Transverse colon (tissue), 4 donors: ENCODE results near the gene GTPBP2. TPM values are rescaled to one million over a fixed set of nuclear protein-coding genes. Genes with fewer than 3 reads are reported as not detected.
A peak's percentile ranks its signal among the peaks of the same experiment; 100 is the strongest.

ENCODE experiments used
- DNase-seq: peaks from one replicate; pipeline ENCODE4 v3.0.0-alpha.2; 2019
- H3K27ac ChIP-seq, 4 donors: fragments of 200-600 bp; sonication (generic); 2 replicates each; pipeline ENCODE4 v1.5.1; 2016 to 2018; ENCODE audit warnings: inconsistent platforms in 4 of 4
- H3K27me3 ChIP-seq: fragments of 200-600 bp; sonication (generic); 2 replicates; pipeline ENCODE4 v1.5.1; 2017; ENCODE audit warnings: inconsistent platforms
- H3K36me3 ChIP-seq, 4 donors: fragments of 200-600 bp; sonication (generic); 2 replicates each; pipeline ENCODE4 v1.5.1; 2017 to 2019; ENCODE audit warnings: inconsistent platforms in 4 of 4
- H3K4me1 ChIP-seq, 4 donors: fragments of 200-600 bp; sonication (generic); 2 replicates each; pipeline ENCODE4 v1.5.1; 2017 to 2020; ENCODE audit warnings: inconsistent platforms in 4 of 4
- H3K4me3 ChIP-seq, 4 donors: fragments of 200-600 bp; sonication (generic); 1 replicate in 1 of 4; 2 replicates in 3 of 4; pipeline versions ENCODE4 v1.5.1 to v1.6.1; 2017 to 2019; ENCODE audit warnings: inconsistent platforms in 4 of 4
- H3K9me3 ChIP-seq, 2 donors: fragments of 200-600 bp; sonication (generic); 2 replicates each; pipeline ENCODE4 v1.5.1; 2017 to 2019; ENCODE audit warnings: inconsistent platforms in 2 of 2
- EP300 ChIP-seq: sonication (generic); formaldehyde crosslinking; IDR thresholded peaks from one replicate; pipeline ENCODE4 v1.6.1; 2017; ENCODE audit warnings: antibody characterized with exemption, low read depth
- POLR2A ChIP-seq: fragments of 450-650 bp; IDR thresholded peaks from one replicate; pipeline ENCODE4 v1.6.1; 2016; ENCODE audit warnings: antibody characterized with exemption, mild to moderate bottlenecking, moderate library complexity
- POLR2AphosphoS5 ChIP-seq, 3 donors: sonication (generic); formaldehyde crosslinking; IDR thresholded peaks; one replicate each; pipeline ENCODE4 v1.6.1; 2016; ENCODE audit warnings: antibody characterized with exemption in 3 of 3
- WGBS, 2 donors: methylation state at CpG; one replicate each; pipeline ENCODE4 v1.1.5; 2018; ENCODE audit warnings: low coverage in 1 of 2; 5-methylcytosine and 5-hydroxymethylcytosine counted together
- in situ Hi-C, 4 donors: fragments of 200-750 bp; cut with MboI; loops; one replicate each; pipeline versions ENCODE4 v1.15.0 to v1.15.1; 2017; ENCODE audit warnings: low sequenced_read_pairs in 3 of 4, low pct_ligation_motif_present in 1 of 4, low pct_unique_long_range_greater_than_20kb in 1 of 4
- intact Hi-C: fragments of 100-400 bp; cut with DNase I; formaldehyde crosslinking; loops from one replicate; pipeline ENCODE4 v1.15.1; 2023; ENCODE audit warnings: low total_unique reads
- total RNA-seq, 4 donors: library from RNA; depleted of rRNA; stranded (reverse); fragments of >200 nt; gene quantifications; one replicate each; pipeline ENCODE4 v1.1.0, GENCODE V29; 2016
- TF ChIP-seq, protein P1 (sequence below), 5 experiments: fragments of 200-600 bp in 3 of 5; fragments of 450-650 bp in 2 of 5; sonication (generic) in 3 of 5; IDR thresholded peaks; 1 replicate in 2 of 5; 2 replicates in 3 of 5; pipeline ENCODE4 v1.5.1; 2016 to 2017; ENCODE audit warnings: antibody characterized with exemption in 5 of 5, inconsistent platforms in 3 of 5, mild to moderate bottlenecking in 2 of 5, moderate library complexity in 1 of 5

The GTPBP2 gene
- total RNA-seq, 4 donors from 2014 or later = 83.7 to 115 (median 86.8) TPM

DNA sequence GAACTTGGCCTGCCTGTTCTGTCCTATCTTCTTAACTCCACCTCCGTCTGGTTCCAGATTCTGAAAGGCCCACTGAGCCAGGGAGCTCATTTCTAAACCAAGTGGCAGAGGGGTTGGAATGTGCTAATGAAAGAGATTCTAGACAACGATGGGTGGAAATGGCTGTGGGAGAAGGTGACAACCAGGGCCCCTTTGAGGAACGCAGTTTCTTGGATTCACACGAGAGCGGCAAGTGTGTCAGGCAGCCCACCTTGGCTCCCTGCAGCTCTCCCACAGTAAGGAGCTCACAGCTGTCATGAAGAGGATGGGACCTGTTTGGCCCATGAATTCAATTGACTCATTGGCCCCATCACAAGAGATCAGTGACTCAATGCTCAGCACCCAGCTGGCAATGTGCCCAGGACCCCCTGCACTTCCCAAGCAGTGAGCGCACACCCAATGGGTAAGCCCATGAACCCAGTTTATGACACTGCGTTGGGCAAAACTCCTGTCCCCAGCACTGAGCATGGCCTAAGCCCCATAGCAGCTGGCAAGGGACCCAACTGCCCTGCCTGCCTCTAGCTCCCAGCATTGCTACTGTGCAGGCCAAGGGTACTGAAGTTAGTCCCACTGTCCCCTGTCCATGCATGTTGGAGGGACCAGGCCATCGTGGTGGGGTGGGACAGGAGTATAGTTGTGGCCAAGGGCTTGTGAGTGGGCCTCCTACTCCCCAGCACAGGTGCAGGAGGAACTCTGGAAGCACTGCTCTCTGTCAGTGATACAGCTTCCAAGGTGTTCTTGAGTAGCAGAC lies 42.1 kb upstream of the GTPBP2 start:
- H3K4me1 ChIP-seq = peaks cover 12 to 56% (median 37%) of the 10 kb centered on the region in 4 donors
- intact Hi-C loops (no loop called here), in situ Hi-C loops (loop anchor here in 3 of 4 donors (25.0 kb wide), 2 partner anchors 91 to 416 kb away; partner anchors contain the start of gene VEGFA (in 2 of the 3))
- no peaks in the 10 kb centered on the region for H3K9me3 ChIP-seq
- DNase-seq = no peak
- no peak overlapping the region for H3K4me3 ChIP-seq
- H3K27me3 ChIP-seq = no peaks in the 10 kb centered on the region
- 90 to 100% methylated on average over 1 to 8 of the region's 8 CpGs for WGBS, 2 donors
- H3K27ac ChIP-seq = peak overlapping the region in 3 of 4 donors; percentile 59 to 66 (median 59)
- TF ChIP-seq, protein P1, sequence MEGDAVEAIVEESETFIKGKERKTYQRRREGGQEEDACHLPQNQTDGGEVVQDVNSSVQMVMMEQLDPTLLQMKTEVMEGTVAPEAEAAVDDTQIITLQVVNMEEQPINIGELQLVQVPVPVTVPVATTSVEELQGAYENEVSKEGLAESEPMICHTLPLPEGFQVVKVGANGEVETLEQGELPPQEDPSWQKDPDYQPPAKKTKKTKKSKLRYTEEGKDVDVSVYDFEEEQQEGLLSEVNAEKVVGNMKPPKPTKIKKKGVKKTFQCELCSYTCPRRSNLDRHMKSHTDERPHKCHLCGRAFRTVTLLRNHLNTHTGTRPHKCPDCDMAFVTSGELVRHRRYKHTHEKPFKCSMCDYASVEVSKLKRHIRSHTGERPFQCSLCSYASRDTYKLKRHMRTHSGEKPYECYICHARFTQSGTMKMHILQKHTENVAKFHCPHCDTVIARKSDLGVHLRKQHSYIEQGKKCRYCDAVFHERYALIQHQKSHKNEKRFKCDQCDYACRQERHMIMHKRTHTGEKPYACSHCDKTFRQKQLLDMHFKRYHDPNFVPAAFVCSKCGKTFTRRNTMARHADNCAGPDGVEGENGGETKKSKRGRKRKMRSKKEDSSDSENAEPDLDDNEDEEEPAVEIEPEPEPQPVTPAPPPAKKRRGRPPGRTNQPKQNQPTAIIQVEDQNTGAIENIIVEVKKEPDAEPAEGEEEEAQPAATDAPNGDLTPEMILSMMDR (IDR thresholded peaks at IDR 0.05) = no peak
- no peak for TF ChIP-seq POLR2A
- TF ChIP-seq EP300 = no peak
- no peak for TF ChIP-seq POLR2AphosphoS5 (IDR thresholded peaks at IDR 0.05)
- H3K36me3 ChIP-seq = peaks cover 0 to 26% (median 14%) of the 10 kb centered on the region in 4 donors

DNA sequence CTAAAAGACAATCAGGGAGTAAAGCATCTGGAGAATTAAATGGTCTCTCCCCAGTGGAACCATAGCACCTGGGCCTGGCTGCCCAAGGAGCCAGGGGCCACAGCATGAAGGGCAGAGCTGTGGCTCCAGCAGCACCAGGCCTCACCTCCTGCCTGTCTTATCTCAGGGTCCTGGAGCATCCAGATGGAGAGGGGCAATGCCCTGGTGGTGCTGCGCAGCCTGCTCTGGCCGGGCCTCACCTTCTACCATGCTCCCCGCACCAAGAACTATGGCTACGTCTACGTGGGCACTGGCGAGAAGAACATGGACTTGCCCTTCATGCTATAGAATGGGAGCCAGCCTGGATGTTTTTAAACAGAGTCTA lies 41.5 kb upstream of the GTPBP2 start:
- intact Hi-C loops (no loop called here), in situ Hi-C loops (loop anchor here in 3 of 4 donors (25.0 kb wide), 2 partner anchors 92 to 417 kb away; partner anchors contain the start of gene VEGFA (in 2 of the 3))
- Histone ChIP-seq H3K27me3 (no peaks in the 10 kb centered on the region), H3K4me3 (no peak overlapping the region), H3K27ac (no peak overlapping the region), H3K36me3 (peaks cover 0 to 23% (median 14%) of the 10 kb centered on the region in 4 donors), H3K4me1 (peaks cover 12 to 56% (median 37%) of the 10 kb centered on the region in 4 donors), H3K9me3 (no peaks in the 10 kb centered on the region)
- 95% methylated on average over 6 of the region's 6 CpGs; no CpG with 5 or more reads in 1 of the 2 donors for WGBS, 2 donors
- DNase-seq = no peak
- TF ChIP-seq POLR2A = no peak
- TF ChIP-seq POLR2AphosphoS5 (IDR thresholded peaks at IDR 0.05) = no peak
- TF ChIP-seq EP300 = no peak
- TF ChIP-seq, protein P1 (IDR thresholded peaks at IDR 0.05) = no peak

DNA sequence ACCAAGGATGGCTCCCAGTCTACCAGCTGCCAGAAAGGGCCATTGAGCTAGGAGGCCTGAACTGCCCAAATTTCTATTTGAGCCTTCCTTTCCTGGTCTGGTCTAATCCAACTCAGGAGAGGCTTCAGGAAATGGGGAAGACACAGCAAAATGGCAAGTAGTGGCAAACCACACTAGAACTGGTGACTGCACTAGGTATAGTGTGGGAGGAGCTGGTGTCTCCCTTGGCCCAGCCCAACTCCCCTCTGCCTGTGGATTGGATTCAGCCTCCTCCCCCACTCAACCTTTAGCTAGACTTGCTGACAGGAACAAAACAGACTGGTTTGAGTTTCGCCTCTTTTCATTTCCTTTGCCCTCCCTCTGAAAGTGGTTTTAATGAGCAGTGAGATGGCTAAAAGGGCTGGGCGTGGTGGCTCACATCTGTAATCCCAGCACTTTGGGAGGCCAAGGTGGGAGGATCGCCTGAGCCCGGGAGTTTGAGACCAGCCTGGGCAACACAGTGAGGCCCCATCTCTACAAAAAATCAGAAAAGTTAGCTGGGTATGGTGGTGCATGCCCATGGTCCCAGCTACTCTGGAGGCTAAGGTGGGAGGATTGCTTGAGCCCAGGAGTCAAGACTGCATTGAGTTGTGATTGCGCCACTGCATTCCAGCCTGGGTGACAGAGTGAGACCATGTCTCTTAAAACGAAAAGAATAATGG lies 41.0 kb upstream of the GTPBP2 start:
- peaks cover 0 to 18% (median 12%) of the 10 kb centered on the region in 4 donors for H3K36me3 ChIP-seq
- peaks cover 12 to 56% (median 37%) of the 10 kb centered on the region in 4 donors for H3K4me1 ChIP-seq
- 64 to 65% methylated on average over 2 to 6 of the region's 6 CpGs for WGBS, 2 donors

More for the DNA sequence above, 41.0 kb upstream of the GTPBP2 start:
- peak overlapping the region; percentile 36 to 55 (median 40) for H3K27ac ChIP-seq
- no peak overlapping the region for H3K4me3 ChIP-seq
- no peaks in the 10 kb centered on the region for H3K9me3 ChIP-seq
- in situ Hi-C loops (loop anchor here (10.0 to 25.0 kb wide), 4 partner anchors 92 to 417 kb away; partner anchors contain the start of gene VEGFA (in 2 of the 4)), intact Hi-C loops (loop anchor here (5.0 kb wide), 2 partner anchors 87 to 407 kb away; no protein-coding TSS in a partner anchor)
- DNase-seq = no peak
- TF ChIP-seq EP300 = no peak
- TF ChIP-seq, protein P1 (IDR thresholded peaks at IDR 0.05) = no peak
- no peak for TF ChIP-seq POLR2A
- TF ChIP-seq POLR2AphosphoS5 (IDR thresholded peaks at IDR 0.05) = no peak
- H3K27me3 ChIP-seq = no peaks in the 10 kb centered on the region
